HepG2 (cell line): Measurements from ENCODE around the gene MVP. TPM values are rescaled to one million over a fixed set of nuclear protein-coding genes. Genes with fewer than 3 reads are reported as not detected.
A peak's percentile ranks its signal among the peaks of the same experiment; 100 is the strongest.

Experiments used
- ATAC-seq: fragments of 200-7000 bp; cut with Tn5 transposase; 3 replicates; pipeline ENCODE4 v1.9.1; 2020; ENCODE audit warnings: mild to moderate bottlenecking, moderate library complexity
- BruUV-seq: library from RNA; stranded (reverse); fragments of 400-500 nt; replicated peaks from 2 replicates; lab custom pipeline; 2021; lab: Mats Ljungman, UMichigan
- CTCF ChIA-PET: fragments of 300-600 bp; formaldehyde crosslinking; extraction: SDS; loops from one replicate; lab custom pipeline; 2021; ENCODE audit warnings: low total read pairs, inconsistent platforms, low intra/inter-chr PET ratio; lab: Yijun Ruan, JAX
- POLR2A ChIA-PET: fragments of 350-600 bp; sonication (Branson Sonifier 250); formaldehyde crosslinking; loops from one replicate; lab custom pipeline; 2020; ENCODE audit warnings: antibody characterized with exemption, inconsistent platforms; lab: Yijun Ruan, JAX
- DNase-seq: peaks from one replicate; pipeline ENCODE4 v3.0.0-alpha.2; 2015; ENCODE audit warnings: low spot score
- FAIRE-seq: peaks from 3 replicates; lab custom pipeline; 2011; peaks lifted over from hg19 to GRCh38; lab: Jason Lieb, UNC
- H2AFZ ChIP-seq: one replicate; pipeline ENCODE4 v1.6.1; 2011; ENCODE audit warnings: low read length, inconsistent platforms
- H3K27ac ChIP-seq: fragments of 300-600 bp; 3 replicates; pipeline ENCODE4 v1.8.0; 2011; ENCODE audit warnings: mixed run types, mild to moderate bottlenecking, mixed read lengths, low read length, inconsistent platforms; ENCODE audit not compliant: insufficient read depth; ENCODE audit errors: extremely low read length
- H3K27me3 ChIP-seq, 2 experiments: fragments of 200-600 bp in 1 of 2; 2 replicates in 1 of 2; 3 replicates in 1 of 2; pipeline versions ENCODE4 v1.6.0 to v1.8.0; 2011; ENCODE audit warnings: low read length in 2 of 2, mild to moderate bottlenecking in 2 of 2, moderate library complexity in 2 of 2, inconsistent platforms in 1 of 2; ENCODE audit not compliant: insufficient read depth in 2 of 2, control insufficient read depth in 1 of 2
- H3K36me3 ChIP-seq, 2 experiments: fragments of 200-600 bp in 1 of 2; replicated peaks in 1 of 2; 2 replicates in 1 of 2; 3 replicates in 1 of 2; pipeline versions ENCODE4 v1.5.1 to v1.8.0; 2011; ENCODE audit warnings: low read length in 2 of 2, inconsistent platforms in 1 of 2; ENCODE audit not compliant: insufficient read depth in 2 of 2, control insufficient read depth in 1 of 2
- H3K4me1 ChIP-seq: 2 replicates; pipeline ENCODE4 v1.5.1; 2012; ENCODE audit warnings: low read length, inconsistent platforms; ENCODE audit not compliant: insufficient read depth
- H3K4me2 ChIP-seq: 2 replicates; pipeline ENCODE4 v1.6.0; 2011; ENCODE audit warnings: low read depth, low read length, inconsistent platforms
- H3K4me3 ChIP-seq, 3 experiments: fragments of 200-600 bp in 1 of 3; sonication (generic), shearing (Covaris generic) in 1 of 3; replicated peaks in 1 of 3; 2 replicates each; pipeline ENCODE4 v1.5.1; 2011 to 2016; ENCODE audit warnings: low read length in 3 of 3, inconsistent platforms in 2 of 3, low read depth in 2 of 3, mild to moderate bottlenecking in 2 of 3, control low read depth in 1 of 3, mixed read lengths in 1 of 3; ENCODE audit not compliant: insufficient read depth in 1 of 3
- H3K79me2 ChIP-seq: one replicate; pipeline ENCODE4 v1.6.1; 2011; ENCODE audit warnings: low read length, inconsistent platforms; ENCODE audit not compliant: insufficient read depth
- H3K9ac ChIP-seq: 2 replicates; pipeline ENCODE4 v1.6.0; 2011; ENCODE audit warnings: mild to moderate bottlenecking, low read depth, low read length, inconsistent platforms; ENCODE audit not compliant: insufficient read depth
- H3K9me3 ChIP-seq: 2 replicates; pipeline ENCODE4 v1.5.1; 2012; ENCODE audit warnings: mild to moderate bottlenecking, low read length
- H4K20me1 ChIP-seq: 2 replicates; pipeline ENCODE4 v1.6.0; 2011; ENCODE audit warnings: inconsistent platforms, mild to moderate bottlenecking, low read length, moderate library complexity; ENCODE audit not compliant: insufficient read depth
- AFF4 ChIP-seq: sonication (generic); formaldehyde crosslinking; IDR thresholded peaks from 2 replicates; pipeline ENCODE4 v1.4.0; 2020; ENCODE audit warnings: missing genetic modification reagents
- AHR ChIP-seq: IDR thresholded peaks from 2 replicates; pipeline ENCODE4 v1.6.1; 2018; ENCODE audit warnings: missing genetic modification reagents, missing compliant biosample characterization
- MXD4 ChIP-seq: IDR thresholded peaks from 2 replicates; pipeline ENCODE4 v1.6.1; 2016; ENCODE audit warnings: mild to moderate bottlenecking, missing biosample characterization, missing genetic modification reagents
- NCOR1 ChIP-seq: fragments of 200-600 bp; sonication (generic); IDR thresholded peaks from 2 replicates; pipeline ENCODE4 v1.7.0; 2017; ENCODE audit warnings: antibody characterized with exemption, low read length, borderline replicate concordance
- RFX5 ChIP-seq: IDR thresholded peaks from 2 replicates; pipeline ENCODE4 v1.6.1; 2011; ENCODE audit warnings: low read depth, low read length, improper control_type of control experiment
- ZNF264 ChIP-seq: sonication (generic); formaldehyde crosslinking; IDR thresholded peaks from 2 replicates; pipeline ENCODE4 v1.4.0; 2020; ENCODE audit warnings: missing genetic modification reagents
- ZNF280D ChIP-seq: sonication (generic); formaldehyde crosslinking; IDR thresholded peaks from 2 replicates; pipeline ENCODE4 v1.5.1; 2020; ENCODE audit warnings: mild to moderate bottlenecking, missing genetic modification reagents
- ZNF367 ChIP-seq: sonication (generic); formaldehyde crosslinking; IDR thresholded peaks from 2 replicates; pipeline ENCODE4 v1.4.0; 2020; ENCODE audit warnings: missing genetic modification reagents, borderline replicate concordance
- ZNF431 ChIP-seq: sonication (generic); formaldehyde crosslinking; IDR thresholded peaks from 2 replicates; pipeline ENCODE4 v1.9.0; 2022; ENCODE audit warnings: missing genetic modification reagents, low read depth, mild to moderate bottlenecking, borderline replicate concordance
- ZNF589 ChIP-seq: sonication (generic); formaldehyde crosslinking; conservative IDR thresholded peaks from 2 replicates; pipeline ENCODE4 v1.8.0; 2022; ENCODE audit warnings: mild to moderate bottlenecking, moderate library complexity, missing genetic modification reagents
- ZNF709 ChIP-seq: sonication (generic); formaldehyde crosslinking; IDR thresholded peaks from 2 replicates; pipeline ENCODE4 v1.5.0; 2020; ENCODE audit warnings: mild to moderate bottlenecking, missing genetic modification reagents
- ZNF766 ChIP-seq: sonication (generic); formaldehyde crosslinking; IDR thresholded peaks from 2 replicates; pipeline ENCODE4 v1.5.0; 2020; ENCODE audit warnings: missing genetic modification reagents, borderline replicate concordance
- ZNF772 ChIP-seq: sonication (generic); formaldehyde crosslinking; IDR thresholded peaks from 2 replicates; pipeline ENCODE4 v1.5.0; 2020; ENCODE audit warnings: mild to moderate bottlenecking, missing genetic modification reagents
- WGBS: methylation state at CpG from one replicate; pipeline ENCODE4 v1.1.6; 2017; ENCODE audit warnings: low lambda C conversion rate; 5-methylcytosine and 5-hydroxymethylcytosine counted together
- in situ Hi-C: cut with HindIII; loops from 2 replicates; pipeline ENCODE4 v1.10.0; 2017; ENCODE audit warnings: low pct_unique_long_range_greater_than_20kb; ENCODE audit not compliant: extremely low pct_ligation_motif_present
- intact Hi-C: fragments of 100-400 bp; cut with micrococcal nuclease; formaldehyde crosslinking; loops from one replicate; pipeline ENCODE4 v1.10.0; 2022; ENCODE audit not compliant: unreplicated experiment
- polyA plus RNA-seq, 8 experiments: library from polyadenylated mRNA; depleted of rRNA in 3 of 8; stranded (reverse) in 7 of 8; unstranded in 1 of 8; fragments of >200 nt; fragmentation: Illumina TruSeq in 4 of 8; extraction: Trizol in 4 of 8; gene quantifications; 2 replicates each; pipeline versions ENCODE4 v1.2.1 to v1.2.3, GENCODE V29; 2011 to 2016; ENCODE audit warnings: low read depth in 4 of 8, missing spikeins in 1 of 8, mixed read lengths in 1 of 8; ENCODE audit not compliant: insufficient read depth in 1 of 8
- total RNA-seq, 5 experiments: library from RNA; depleted of rRNA; stranded (reverse); fragments of >200 nt; fragmentation: Illumina TruSeq; extraction: Trizol; gene quantifications; 2 replicates each; pipeline ENCODE4 v1.2.3, GENCODE V29; 2016; ENCODE audit warnings: low read depth in 1 of 5

Gene MVP
- total and polyA plus RNA-seq, 2 of the 13 experiments (the other 11 are each of a cell fraction or from before 2014, with no cell fraction given): 22.9 to 43.5 TPM

DNA sequence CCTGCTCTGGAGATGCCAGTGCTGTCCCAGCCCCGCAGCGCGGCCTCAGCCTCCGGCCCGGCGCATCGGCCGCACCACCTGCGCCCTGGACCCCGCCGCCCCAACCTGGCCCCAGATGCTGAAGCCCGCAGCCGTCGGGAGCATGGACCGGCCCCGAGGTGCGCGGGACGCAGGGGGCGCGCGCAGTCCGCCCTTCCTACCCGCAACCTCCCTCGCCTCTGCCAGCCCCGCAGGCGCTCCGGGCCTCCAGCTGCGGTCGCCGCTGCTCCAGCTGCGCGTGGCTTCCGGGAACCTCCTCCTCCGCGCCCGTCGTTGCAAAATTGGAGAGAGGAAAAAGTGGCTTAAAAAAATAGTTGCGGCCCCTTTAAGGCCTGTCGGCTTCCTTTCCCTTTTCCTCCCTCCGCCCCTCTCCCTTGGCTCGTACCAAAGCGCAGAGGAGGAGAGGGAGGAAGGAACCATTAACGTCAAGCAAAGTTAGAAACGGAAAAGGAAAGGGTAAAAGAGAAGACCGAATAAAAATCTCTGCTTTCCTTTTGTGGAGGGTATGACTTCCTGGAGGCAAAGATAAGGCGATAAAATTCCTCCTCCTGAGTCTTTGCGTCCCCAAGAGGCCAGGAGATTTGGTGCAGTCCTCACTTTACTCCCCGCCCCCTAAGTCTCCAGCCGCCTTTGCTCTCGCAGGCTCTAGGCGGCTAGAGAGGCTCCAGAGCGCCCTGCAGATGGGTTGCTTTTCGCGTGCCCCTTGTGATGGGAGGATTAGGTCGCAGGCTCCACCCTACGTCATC lies 42.8 kb downstream of the MVP start, which contains the start of gene CDIPT (continued):
- TF ChIP-seq MXD4 (CRISPR knock-in tag): peak; percentile 78; the same call in 1 of the 2 replicates
- no peak for TF ChIP-seq ZNF264 (CRISPR knock-in tag)
- TF ChIP-seq ZNF772: 0 out of 2 replicates have a peak, but pooled peaks have one; percentile 72

- intact Hi-C loops: loop anchor here (1.0 to 5.0 kb wide), 4 partner anchors 29 to 99 kb away; partner anchors contain the start of genes ASPHD1 and TMEM219
- ATAC-seq (no peak), DNase-seq (no peak), FAIRE-seq (no peak)
- Histone ChIP-seq H3K9me3 (no peaks in the 10 kb centered on the region), H3K79me2 (peaks cover 13% of the 10 kb centered on the region), H3K27ac (peak overlapping the region; percentile 97), H3K27me3 (no peaks in the 10 kb centered on the region; a peak in 1 of 5 replicates), H3K4me2 (peak overlapping the region; percentile 91), H4K20me1 (no peaks in the 10 kb centered on the region; the same call in 1 of the 2 replicates), H3K4me3 (peak overlapping the region; percentile 52 to 88 (median 85)), H3K9ac (peak overlapping the region; percentile 93), H2AFZ (peak overlapping the region; percentile 6), H3K36me3 (peaks cover 4 to 13% of the 10 kb centered on the region in 2 experiments; a peak in 4 of 5 replicates), H3K4me1 (peaks cover 37% of the 10 kb centered on the region)
- ChIA-PET POLR2A (interaction anchor here (0.8 to 4.1 kb wide), 18 partner anchors 9 to 202 kb away, joined by 3 to 29 read pairs (median 7); partner anchors contain the start of genes ALDOA, ASPHD1, KCTD13 and MVP), CTCF (interaction anchor here (0.7 kb wide), 1 partner anchor 160 kb away, joined by 3 read pairs; no protein-coding TSS in a partner anchor)
- in situ Hi-C loops: loop anchor here (10.0 kb wide), 1 partner anchor 141 kb away; no protein-coding TSS in a partner anchor
- WGBS: 16% methylated on average over 16 of the region's 16 CpGs
- BruUV-seq: no TSS peak
- TF ChIP-seq ZNF709: 0 out of 2 replicates have a peak, but pooled peaks have one; percentile 1
- TF ChIP-seq AHR: 0 out of 2 replicates have a peak, but pooled peaks have one; percentile 33
- no peak for TF ChIP-seq ZNF367
- TF ChIP-seq ZNF589 (CRISPR knock-in tag): peak; percentile 26; the same call in 1 of the 2 replicates
- 0 out of 2 replicates have a peak, but pooled peaks have one; percentile 47 for TF ChIP-seq ZNF766 (CRISPR knock-in tag)
- TF ChIP-seq ZNF280D (CRISPR knock-in tag): 0 out of 2 replicates have a peak, but pooled peaks have one; percentile 46
- TF ChIP-seq AFF4: 0 out of 2 replicates have a peak, but pooled peaks have one; percentile 14
- no peak for TF ChIP-seq ZNF431
- no peak for TF ChIP-seq RFX5
- TF ChIP-seq NCOR1: no peak
Observed at GRCh38 chr16:29863669-29863984, 43.4 kb downstream of the MVP start.
